ENCODE data around the gene TSPAN3. TPM values are rescaled to one million over a fixed set of nuclear protein-coding genes. Genes with fewer than 3 reads are reported as not detected.

Gene TSPAN3
- total RNA-seq, 2 experiments from 2014 or later, result 21.9 to 24.9 TPM

DNA sequence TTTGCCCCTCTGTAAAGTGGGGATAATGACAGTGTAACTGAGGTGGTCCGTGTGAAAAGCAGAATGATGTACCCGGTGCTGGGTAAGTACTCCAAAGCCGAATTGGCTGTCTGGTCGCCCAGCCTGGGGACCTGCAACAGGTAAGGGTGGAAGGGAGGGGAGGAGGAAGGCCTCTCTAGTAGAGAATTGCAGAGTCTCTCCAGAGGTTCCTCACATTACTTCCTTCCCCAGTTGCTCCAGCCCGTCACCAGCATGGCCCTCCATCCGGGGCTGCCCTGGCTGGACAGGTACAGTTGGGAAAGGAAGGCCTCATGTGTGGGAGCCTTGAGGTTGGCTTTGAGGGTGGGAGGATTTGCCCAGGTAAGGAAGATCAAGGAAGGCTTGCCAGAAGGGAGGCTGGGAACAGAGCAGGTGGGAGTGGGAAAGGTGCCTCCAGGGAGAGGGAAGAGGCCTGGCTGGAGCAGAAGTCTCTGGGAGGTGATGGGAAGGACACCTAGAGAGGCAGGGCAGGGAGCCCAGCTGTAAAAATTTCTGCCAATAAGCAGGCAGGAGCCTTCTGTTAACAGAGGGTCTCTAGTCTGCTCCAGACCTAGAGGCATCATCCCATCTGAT is 77.7 kb downstream of the TSPAN3 start:
- Mint-ChIP-seq H3K9me3 (no peaks in the 10 kb centered on the region), H3K36me3 (ENCODE audit: low read depth) (peaks cover 6% of the 10 kb centered on the region), H3K27ac (peak overlapping the region; percentile 98), H3K4me3 (no peak overlapping the region), H3K27me3 (ENCODE audit: low read depth) (no peaks in the 10 kb centered on the region), H3K4me1 (ENCODE audit: low read depth) (peaks cover 55% of the 10 kb centered on the region)
- CTCF ChIA-PET, result interaction anchor here (2.5 to 5.9 kb wide), 2 partner anchors 19 to 30 kb away, joined by 18 to 38 read pairs; no protein-coding TSS in a partner anchor
- no peak for DNase-seq
- intact Hi-C loops (cut with micrococcal nuclease), result loop anchor here (10.0 kb wide), 2 partner anchors 1082 to 1538 kb away; partner anchors contain the start of genes SIN3A and TBC1D2B

DNA sequence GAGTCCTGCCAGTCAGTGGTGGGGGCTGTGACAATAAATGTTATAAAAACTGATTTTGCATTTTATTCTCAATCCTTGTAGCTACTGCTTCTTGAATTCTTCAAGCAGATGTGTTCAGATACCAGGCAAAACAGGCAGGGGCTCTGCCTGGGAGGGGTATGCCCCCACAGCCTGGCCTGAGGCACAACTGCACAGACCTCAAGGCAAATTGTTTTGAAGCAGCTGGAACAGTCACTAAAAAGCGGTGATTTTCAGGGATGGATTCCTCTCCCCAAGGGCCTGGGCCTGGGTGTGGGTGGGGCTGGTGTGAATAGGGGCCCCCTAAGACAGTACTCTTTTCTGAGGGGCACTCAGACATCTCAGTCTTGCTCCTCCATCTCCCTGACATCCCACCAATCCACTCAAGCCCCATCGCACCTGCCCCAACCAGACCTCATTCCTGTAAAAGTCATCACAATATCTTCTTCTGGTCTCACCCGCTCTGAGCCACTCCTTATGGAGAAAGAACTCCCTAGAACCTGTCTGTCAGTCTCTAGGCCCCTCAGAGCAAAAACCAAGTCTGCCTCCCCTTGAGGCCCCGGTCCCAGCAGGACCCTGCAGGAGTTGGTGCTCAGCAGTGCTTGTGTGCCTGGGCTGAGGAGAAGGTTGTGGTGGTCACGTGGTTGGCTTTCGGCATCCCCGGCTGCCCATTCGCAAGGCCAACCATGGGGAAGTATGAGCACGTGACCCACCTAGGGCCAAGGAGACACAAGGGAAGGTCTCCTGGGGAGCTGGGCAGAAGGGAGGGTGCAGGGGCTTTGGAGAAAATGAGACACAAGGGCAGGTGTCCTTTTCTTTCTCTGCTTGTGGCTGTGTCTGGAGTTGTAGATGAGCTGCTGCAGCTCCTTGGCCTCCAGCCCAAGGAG is 78.9 kb downstream of the TSPAN3 start:
- no peak for DNase-seq
- intact Hi-C loops (cut with micrococcal nuclease), result loop anchor here (10.0 kb wide), 2 partner anchors 1083 to 1537 kb away; partner anchors contain the start of genes SIN3A and TBC1D2B
- Mint-ChIP-seq H3K27ac (no peak overlapping the region), H3K27me3 (ENCODE audit: low read depth) (no peaks in the 10 kb centered on the region), H3K4me3 (no peak overlapping the region), H3K36me3 (ENCODE audit: low read depth) (peaks cover 4% of the 10 kb centered on the region), H3K4me1 (ENCODE audit: low read depth) (peaks cover 55% of the 10 kb centered on the region), H3K9me3 (no peaks in the 10 kb centered on the region)
- CTCF ChIA-PET, result no interaction called here

Other genes starting within 250 kb of the TSPAN3 start
- gene SCAPER, start 165.8 kb downstream of the TSPAN3 start, total RNA-seq, result 10 to 100 TPM; 28.5 to 28.9 TPM
- 10 to 100 TPM; 23.7 to 25.2 TPM for gene RCN2, start 139.4 kb downstream of the TSPAN3 start, total RNA-seq
- 100 to 1,000 TPM in 1 of 2 experiments, 10 to 100 TPM in 1; 94.2 to 102 TPM for gene PSTPIP1, start 76.0 kb downstream of the TSPAN3 start, total RNA-seq